HG02678 (cell line): ENCODE measurements around the gene NET1.
"Not testable (repeated sequence)": the region's sequence is repeated elsewhere in the genome, so short reads cannot be mapped to it uniquely, and the experiment has no call there.

ENCODE experiments used
- ATAC-seq: cut with Tn5 transposase; IDR thresholded peaks from one replicate; pipeline ENCODE4 v1.9.1; 2021; ENCODE audit warnings: mild to moderate bottlenecking, moderate library complexity; ENCODE audit not compliant: unreplicated experiment

Gene NET1

DNA sequence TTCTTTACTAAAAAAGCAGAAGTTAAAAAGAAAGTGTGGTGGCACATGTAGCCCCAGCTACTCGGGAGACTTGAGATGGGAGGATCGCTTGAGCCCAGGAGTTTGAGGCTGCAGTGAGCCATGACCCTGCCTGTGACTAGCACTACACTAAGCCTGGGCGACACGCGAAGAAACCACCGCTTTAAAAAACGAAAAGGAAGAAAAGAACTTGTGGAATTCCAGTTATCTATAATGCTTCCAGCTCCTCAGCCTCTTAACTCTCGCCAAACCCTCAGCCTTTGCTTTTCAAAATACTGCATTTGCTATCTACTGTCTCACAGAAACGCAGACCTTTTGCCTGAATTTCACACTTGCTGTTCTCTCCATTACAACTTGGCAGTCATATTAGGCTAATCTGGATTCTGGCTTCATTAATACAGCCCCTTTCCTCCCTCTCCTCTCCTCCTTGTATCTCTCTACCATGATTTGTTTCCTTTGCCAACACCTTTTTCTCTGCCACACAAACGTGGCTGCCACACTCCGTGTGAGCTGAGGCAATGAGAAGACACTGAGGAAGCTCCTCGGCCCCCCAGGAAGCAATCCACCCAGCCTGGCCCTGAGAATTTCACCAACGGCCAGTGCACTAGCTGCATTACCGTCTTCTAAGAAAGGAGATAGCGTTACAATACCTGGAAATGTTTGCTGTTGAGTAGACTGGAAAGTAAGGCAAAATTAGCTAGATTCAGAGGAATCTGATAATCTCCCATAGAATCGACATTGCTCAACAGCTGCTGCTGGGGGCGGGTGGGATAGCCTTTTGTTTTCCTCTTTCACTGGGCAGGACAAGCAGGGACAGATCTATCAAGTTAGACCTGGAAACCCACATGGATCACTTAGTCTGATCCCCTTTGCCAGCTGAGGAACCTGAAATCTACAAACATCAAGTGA is 49.8 kb downstream of the NET1 start:
- ATAC-seq, result no peak

DNA sequence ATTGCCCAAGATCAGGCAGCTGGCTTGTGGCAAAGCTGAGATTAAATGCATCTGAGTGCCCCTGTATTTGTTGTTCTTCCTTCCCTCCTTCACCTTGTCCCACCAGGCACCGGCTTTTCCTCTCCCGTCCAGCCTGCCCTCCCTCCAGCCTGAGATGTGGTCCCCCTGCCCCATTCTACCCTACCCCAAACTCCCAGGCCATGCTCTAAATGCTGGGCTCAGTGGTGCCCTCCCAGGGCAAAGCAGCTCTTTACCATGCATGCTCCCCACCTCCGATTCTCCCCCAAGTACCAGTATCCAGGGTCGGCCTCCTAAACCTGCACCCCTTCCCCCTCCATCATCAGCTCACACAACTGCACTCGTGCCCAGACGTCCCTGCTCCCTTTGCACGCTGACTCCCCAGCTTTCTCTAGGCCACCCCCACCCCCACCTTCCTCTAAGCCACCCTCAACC is 50.5 kb downstream of the NET1 start:
- no peak for ATAC-seq

DNA sequence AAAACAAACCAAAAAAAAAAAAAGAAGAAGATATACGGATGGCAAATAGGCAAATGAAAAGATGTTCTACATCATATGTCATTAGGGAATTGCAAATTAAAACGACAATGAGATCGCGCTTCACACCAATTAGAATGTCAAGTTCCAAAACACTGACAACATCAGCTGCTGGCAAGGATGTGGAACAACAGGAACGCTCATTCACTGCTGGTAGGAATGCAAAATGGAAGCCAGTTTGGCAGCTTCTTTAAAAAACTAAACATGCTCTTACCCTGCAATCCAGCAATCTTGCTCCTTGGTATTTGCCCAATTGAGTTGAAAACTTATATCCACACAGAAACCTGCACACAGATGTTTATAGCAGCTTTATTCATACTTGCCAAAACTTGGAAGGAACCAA is 52.2 kb downstream of the NET1 start:
- no peak for ATAC-seq

DNA sequence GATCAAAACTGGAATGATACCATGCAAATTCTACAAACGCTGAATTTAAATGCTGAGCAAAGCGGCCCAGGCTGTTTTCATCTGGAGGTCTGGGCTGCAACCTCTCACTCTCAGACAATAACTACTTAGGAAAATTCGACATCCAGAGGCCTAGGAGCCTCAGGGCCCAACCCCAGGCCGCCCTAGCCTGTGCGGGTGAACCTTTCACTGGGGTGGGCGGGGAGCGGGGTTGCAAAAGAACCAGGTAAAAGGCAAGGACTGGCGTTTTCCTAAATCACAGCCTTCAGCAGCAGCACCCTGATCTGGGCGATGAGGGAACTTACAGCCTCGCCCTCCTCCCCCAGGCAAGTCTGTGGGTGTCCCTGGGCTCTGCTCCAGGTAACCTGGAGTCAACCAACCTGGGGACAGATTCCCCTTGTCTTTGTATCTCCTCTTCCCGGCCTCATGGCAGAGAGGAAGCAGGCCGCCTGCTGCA is 53.7 kb downstream of the NET1 start:
- no peak for ATAC-seq

DNA sequence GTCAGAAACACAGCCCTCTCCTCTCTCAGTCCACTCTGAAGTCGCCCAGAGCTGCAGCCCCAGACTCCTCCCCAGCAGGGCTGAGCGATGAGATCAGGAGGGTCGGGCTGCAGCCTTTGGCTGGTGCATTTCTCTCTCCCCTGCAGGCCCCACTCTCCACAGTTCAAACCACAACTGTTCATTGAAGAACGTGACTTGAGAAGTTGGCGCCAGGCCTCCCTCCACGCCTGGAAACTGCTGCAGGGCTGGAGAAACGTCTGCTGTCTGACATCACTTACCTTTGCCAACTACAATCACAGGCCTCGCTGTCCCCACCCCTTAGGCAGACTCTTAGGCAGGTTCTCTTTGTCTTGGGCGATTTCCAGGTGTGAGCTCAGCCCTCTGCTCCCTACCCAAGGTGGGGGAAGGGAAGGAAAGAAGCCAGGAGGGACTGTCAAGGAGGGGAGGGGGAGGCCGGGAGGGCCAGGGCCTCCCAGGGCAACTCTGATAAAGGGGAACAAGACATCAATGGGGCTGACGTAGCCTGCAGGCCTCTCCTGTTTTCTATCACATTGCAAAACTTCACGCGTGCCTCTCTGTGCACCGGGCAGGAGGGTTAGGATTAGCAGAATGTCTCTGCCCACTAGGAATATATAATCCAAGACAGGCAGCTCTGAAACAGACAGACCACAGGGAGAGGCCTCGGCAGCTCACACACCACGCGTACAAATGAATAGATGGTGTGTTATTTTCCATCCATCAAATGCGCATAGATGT is 54.3 kb downstream of the NET1 start:
- no peak for ATAC-seq

DNA sequence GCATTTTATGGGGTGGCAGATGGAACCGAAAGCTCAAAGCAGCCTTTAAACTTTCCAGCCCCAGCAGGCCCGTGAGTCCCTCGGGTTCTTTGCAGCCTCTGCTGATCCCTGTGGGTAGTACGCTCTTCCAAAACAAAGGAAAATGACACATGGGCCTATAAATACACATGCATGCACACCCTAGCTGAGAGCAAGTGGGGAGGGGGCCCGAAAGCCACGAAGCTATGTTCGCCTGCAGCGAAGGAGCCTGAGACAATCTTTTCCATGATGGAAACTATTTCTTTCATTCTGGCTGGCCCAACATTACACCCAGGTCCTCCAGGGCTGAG is 54.8 kb downstream of the NET1 start:
- no peak for ATAC-seq

DNA sequence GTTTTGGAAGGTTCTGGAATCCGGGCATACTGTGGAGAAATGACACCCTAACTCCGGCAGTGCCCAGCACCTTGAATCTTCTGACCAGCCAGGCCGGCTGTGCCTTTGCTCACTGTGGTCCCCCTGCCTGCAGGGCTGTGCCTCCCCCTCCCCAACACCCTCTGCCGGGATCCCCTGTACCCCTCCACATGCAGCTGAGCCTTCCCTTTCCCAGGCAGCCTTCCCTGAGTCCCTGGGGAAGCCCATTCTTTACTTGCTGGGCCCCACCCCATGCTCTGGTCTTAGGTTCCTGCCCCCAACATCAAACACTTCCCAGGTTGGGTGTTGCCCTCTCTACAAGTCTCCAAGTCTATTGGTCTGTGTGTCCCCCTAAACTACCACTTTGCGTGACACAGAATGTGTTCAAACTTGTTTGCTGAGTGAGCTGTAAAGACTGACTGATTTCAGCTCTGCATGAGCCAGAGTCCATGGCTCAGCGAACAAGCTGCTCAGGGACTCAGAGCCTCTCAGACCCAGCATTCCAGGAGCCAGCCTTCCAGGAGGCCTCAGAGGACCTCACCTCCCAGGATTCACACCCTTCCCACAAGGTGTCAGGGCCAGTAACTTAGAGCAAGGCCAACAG is 55.4 kb downstream of the NET1 start:
- ATAC-seq, result no peak

DNA sequence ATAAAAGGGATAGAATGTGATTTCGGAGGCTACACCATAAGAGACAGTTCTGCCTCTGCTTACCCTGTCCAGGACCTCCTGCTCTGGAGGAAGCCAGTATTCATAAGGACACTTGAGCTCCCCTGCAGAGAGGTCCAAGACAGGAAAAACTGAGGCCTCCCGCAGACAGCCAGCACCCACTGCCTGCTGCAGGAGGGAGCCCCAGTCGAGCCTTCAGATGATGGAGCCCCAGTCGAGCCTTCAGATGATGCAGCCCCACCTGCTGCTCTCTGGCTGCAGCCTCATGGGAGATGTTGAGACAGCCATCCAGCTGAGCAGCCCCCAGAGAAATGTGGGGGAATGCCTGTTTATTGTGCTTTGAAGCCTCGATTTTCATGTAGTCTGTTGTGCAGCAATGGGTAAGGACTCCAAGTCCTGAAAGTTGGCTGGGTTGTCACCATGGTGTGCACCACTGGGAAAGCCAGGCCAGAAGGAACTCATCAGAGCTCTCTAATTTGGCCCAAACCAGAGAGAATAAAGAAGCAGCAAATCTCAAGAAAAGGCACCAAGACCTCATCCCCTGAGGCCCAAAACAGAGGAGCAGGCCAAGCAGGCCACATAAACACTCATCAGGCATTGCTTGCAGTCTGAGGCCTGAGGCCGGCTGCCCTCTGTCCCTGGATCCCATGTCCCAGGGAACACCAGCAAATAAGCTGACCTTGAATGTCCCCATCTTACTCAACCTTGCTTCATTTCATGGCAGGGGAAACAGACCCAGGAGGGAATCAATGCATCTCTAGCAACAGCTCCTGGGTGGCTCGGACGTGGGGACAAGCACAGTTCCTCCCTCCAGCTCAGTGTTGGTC is 56.1 kb downstream of the NET1 start:
- ATAC-seq, result no peak

DNA sequence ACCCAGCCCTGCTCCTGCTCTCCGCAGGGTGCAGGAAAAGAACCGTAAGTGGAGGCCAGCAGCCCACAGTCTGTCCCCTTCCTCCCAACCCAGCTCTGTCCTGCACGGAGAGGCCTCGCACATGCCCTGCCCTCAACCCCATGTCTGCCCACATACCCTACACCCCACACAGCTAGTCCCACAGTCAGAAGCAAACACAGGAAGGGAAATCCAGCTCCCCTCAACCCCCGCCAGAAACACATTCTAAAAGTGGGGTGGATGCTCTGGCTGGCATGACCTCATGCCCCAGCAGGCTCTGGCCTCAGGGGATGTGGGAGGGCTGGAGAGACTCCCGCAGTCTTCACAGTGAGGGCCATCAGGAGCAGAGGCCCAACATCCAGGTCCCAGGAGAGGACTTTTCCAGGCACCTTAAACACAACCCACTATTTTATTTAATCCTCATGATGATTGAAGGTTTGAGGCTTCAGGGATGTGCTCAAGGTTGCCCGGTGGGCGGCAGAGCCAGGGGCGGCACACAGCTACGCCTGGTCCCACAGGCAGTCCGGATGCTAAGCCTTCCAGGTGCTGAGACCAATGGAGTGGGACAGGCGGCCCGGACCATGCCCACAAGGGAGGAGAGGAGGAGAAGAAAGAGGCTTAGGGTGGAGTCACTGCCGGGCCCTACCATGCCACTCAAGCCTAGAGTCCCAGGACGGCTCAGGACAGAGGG is 57.1 kb downstream of the NET1 start:
- ATAC-seq, result no peak

DNA sequence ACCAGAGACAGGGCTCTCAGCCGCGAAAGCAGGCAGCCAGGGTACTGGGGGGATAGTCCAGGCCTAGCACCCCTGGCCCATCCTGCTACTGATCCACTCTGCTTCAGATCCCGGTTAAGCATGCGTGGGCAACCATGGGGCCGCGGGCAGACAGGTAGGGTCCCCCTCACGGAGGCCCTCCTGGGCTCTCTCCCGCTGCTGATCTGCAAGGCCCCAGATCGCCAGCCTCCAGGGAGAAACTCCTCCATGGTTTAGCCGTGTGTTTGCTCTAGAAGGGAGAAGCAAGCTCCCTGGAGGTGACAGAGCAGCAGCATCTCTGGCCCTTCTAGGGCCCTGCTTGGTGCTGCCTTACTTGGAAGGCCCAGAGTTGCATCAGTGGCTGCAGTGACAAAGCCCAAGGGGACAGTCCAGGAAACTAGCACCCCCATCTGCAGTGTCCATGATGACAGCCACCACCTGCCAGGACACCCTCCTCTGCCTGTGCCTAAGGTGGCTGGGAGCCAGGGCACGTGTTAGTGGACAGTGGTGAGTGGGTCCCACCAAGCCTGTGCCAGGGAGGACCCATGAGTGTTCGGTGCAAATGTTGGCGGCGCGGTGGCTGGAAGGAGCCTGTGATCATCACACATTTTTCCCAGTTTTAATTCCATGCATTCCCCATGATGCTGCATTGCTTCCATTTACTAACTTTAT is 57.9 kb downstream of the NET1 start:
- ATAC-seq, result no peak

DNA sequence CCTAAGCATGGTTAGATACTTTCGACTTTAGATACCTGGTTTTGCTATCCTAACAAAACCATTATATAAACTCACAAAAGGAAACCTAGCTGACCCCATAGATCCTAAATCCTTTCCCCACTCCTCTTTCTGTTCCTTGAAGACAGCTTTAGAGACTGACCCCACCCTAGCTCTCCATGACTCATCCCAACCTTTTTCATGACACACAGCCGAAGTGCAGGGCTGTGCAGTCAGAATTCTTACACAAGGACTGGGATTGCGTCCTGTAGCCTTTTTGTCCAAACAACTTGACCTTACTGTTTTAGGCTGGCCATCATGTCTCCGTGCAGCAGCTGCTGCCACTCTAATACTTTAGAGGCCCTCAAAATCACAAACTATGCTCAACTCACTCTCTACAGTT is 62.3 kb downstream of the NET1 start:
- ATAC-seq, result not testable (repeated sequence)

DNA sequence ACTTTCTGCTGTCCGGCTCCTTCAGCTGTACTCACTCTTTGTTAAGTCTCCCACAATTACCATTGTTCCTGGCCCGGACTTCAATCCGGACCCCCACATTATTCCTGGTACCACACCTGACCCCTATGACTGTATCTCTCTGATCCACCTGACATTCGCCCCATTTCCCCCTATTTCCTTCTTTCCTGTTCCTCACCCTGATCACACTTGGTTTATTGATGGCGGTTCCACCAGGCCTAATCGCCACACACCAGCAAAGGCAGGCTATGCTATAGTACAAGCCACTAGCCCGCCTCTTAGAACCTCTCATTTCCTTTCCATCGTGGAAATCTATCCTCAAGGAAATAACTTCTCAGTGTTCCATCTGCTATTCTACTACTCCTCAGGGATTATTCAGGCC is 62.7 kb downstream of the NET1 start:
- not testable (repeated sequence) for ATAC-seq

DNA sequence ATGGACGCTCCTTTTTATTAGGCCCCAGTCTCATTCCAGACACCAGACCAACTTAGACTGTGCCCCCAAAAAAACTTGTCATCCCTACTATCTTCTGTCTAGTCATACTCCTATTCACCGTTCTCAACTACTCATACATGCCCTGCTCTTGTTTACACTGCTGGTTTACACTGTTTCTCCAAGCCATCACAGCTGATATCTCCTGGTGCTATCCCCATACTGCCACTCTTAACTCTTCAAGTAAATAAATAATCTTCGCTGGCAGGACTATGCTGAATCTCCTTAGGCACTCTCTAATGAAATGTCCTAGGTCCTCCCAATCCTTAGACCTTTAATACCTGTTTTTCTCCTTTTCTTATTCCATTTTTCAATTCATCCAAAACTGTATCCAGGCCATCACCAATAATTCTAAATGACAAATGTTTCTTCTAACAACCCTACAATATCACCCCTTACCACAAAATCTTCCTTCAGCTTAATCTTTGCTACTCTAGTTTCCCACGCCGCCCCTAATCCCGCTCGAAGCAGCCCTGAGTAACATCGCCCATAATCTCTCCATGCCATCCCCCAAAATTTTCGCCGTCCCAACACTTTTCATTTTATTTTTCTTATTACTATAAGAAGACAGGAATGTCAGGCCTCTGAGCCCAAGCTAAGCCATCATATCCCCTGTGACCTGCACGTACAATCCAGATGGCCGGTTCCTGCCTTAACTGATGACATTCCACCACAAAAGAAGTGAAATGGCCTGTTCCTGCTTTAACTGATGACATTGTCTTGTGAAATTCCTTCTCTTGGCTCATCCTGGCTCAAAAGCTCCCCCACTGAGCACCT is 63.8 kb downstream of the NET1 start:
- not testable (repeated sequence) for ATAC-seq

DNA sequence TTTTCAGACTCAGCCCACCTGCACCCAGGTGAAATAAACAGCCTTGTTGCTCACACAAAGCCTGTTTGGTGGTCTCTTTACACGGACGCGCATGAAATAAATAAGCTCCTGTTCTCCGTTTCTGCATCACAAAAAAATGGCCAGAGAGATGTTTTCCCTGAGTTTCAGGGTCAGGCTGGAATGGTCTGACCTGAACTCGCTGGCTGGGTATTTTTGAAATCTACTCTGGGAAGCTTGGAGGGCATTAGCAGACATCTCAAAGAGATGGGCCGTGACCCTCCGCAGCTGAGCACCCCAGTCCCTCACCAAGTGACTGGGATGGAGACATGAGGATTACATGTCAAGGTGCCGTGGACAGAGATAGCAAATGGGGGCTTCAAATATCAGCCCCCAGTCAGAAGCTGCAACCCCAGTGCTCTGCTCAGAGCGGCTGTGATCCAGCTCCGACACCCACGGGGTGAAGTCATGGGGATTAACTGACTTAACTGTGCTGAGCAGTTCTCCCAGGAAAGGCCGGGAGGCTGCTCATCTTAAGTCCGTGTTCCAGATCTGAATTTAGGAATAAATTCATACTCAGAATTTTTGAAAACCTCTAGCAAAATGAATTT is 64.7 kb downstream of the NET1 start:
- ATAC-seq, result no peak

DNA sequence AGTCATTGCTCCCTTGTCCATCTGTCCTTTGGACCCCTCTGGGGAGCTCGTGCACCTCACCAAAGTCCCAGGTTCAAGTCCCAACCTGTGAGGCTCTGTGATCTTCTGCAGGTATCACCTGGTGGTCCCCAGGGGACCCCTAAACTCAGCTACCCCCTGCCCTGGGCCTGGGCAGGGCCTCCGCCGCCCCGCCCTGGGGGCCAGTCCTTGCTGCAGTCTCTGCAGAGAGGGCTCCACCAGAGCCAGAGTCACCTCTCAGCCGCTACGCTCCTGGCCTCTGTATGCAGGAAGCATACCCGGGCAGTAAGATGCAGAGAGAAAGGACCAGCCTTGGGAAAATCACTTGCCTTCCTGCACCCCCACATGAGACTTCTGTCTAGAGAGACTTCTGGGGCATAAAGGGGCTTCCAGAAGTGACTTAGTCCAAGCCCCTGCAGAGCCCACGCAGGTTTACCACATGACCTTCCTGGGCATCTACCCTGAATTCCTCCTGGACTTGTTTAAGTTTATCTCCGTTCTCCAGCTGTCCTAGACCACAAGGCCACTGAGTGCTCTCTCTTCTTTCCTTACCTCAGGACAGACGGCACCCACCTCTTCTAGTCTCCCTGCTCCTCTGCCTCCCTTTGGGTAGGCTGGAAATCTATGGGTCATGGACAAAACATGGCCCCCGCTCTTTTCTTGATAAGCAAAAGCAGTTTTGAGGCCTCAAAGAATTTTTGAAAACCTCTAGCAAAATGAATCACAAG is 65.8 kb downstream of the NET1 start:
- ATAC-seq, result no peak

DNA sequence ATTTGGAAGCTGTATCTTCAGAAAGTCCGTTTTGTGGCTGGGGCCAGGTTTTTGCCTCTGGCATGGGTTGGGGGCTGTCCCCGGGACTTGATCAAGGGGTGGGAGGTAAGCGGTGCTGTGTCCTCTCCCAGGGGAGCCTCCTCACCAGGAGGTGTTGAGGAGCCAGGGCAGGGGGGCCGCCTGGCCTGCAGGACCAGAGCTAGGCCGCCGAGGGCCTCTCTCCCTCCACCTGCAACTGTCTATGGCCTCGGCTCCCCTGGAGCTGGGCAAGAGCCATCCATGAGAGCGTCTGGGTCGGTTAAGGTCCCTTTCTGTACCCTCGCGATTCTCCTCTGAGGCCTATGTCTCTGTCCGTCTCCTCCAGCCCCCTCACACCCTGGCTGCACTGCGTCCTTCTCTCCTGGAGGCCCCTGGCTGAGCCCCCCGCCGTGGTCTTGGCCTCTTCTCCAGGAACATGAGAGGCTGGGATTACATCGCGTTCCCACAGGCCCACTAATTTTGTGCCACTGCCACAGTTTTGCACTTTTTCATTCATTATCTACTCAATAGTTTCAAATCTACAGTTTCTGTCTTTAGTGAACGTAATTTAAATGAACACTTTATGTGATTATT is 66.4 kb downstream of the NET1 start:
- no peak for ATAC-seq
